ENCODE data around the gene IL3RA. TPM values are rescaled to one million over a fixed set of nuclear protein-coding genes. Genes with fewer than 3 reads are reported as not detected.
A peak's percentile ranks its signal among the peaks of the same experiment; 100 is the strongest.
"Not testable (repeated sequence)": the region's sequence is repeated elsewhere in the genome, so short reads cannot be mapped to it uniquely, and the experiment has no call there.

The IL3RA gene
- total and polyA plus RNA-seq, 5 donors from 2014 or later: 0.18 to 1.2 TPM; not detected in 3

DNA sequence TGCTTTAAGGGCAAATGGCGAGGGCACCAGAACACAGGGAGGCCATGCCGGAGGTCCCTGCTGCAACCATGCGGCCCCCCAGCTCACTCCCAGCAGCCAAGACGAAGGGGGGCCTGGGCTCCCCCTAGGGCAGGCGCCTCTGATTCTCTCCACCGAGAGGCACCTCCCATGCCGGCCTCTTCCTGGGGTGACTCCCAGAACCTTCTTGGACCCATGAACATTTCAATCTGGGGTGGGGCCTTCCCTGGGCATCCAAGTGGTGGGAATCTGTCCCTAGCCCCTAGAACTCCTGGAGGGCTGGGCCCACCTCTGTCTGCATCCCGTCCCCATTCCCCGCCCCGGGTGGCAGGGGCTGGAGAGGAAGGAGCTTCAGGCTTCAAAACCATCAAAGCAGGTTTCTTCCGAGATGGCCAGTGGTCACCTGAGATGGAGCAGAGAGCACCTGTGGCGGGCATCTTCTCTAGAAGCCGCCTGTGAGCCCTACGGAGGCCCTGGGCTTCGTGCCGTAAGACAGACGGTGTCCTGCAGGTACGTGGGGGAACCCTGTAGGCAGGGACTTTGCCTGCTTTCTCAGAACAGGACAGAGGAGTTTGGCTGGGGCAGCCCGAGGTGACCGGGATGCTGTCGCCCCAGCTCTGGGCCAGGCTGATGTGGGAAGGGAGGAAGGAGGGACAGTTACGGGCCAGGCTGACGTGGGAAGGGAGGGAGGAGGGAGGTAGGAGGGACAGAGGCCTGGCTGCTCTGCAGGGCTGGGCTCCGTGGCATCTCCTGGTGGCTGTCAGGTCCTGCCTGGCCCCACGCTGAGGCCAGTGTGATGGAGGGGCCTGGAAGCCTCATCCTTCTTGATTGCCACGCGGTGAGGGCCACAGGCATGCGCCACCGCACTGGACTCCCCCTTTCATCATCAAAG, 62.1 kb downstream of the IL3RA start:
- no peak overlapping the region for H3K4me3 Mint-ChIP-seq
- no peaks in the 10 kb centered on the region for H3K4me1 ChIP-seq (ENCODE audit: control insufficient read depth, insufficient read depth, low read length, poor library complexity, severe bottlenecking)
- peaks cover 8% of the 10 kb centered on the region for H3K36me3 ChIP-seq (ENCODE audit: control insufficient read depth, insufficient read depth, low read length)
- no peaks in the 10 kb centered on the region for H3K27me3 Mint-ChIP-seq
- H3K9me3 ChIP-seq (ENCODE audit: control insufficient read depth in 2 of 2, low read length in 2 of 2): no peaks in the 10 kb centered on the region
- DNase-seq: no peak
- no peaks in the 10 kb centered on the region for H3K27me3 ChIP-seq (ENCODE audit: control insufficient read depth, insufficient read depth, low read length)
- H3K27ac Mint-ChIP-seq: no peak overlapping the region
- H3K27ac ChIP-seq (ENCODE audit: insufficient read depth, low read length, poor library complexity, severe bottlenecking): no peak overlapping the region
- H3K9me3 Mint-ChIP-seq: no peaks in the 10 kb centered on the region
- peaks cover 2 to 20% (median 6%) of the 10 kb centered on the region in 4 donors for H3K4me1 Mint-ChIP-seq
- ATAC-seq (ENCODE audit: low read depth in 2 of 2): no peak
- no peak overlapping the region for H3K4me3 ChIP-seq (ENCODE audit: low read depth, low read length)
- peaks cover 11% of the 10 kb centered on the region for H3K36me3 Mint-ChIP-seq

DNA sequence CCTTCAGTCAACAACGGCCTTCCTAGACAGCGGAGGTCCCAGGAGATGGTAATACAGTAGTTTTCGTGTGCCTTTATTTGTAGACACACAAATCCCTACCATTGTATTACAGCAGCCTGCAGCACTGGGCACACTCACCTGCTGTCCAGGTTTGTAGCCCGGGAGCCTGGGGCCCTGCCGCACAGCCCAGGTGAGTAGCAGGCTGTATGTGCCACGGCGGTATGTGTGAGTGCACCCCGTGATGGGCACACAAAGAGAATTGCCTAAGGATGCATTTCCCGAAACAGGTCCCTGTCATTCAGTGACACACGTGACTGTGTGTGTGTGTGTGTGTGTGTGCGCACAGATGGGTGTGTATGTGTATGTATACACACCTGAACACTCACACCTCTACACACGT, 63.5 kb downstream of the IL3RA start:
- DNase-seq: no peak
- H3K36me3 Mint-ChIP-seq: peaks cover 11% of the 10 kb centered on the region
- no peaks in the 10 kb centered on the region for H3K9me3 ChIP-seq (ENCODE audit: control insufficient read depth in 2 of 2, low read length in 2 of 2)
- ATAC-seq (ENCODE audit: low read depth in 2 of 2): no peak
- no peak overlapping the region for H3K27ac Mint-ChIP-seq
- no peaks in the 10 kb centered on the region for H3K27me3 ChIP-seq (ENCODE audit: control insufficient read depth, insufficient read depth, low read length)
- peaks cover 21% of the 10 kb centered on the region for H3K36me3 ChIP-seq (ENCODE audit: control insufficient read depth, insufficient read depth, low read length)
- no peaks in the 10 kb centered on the region for H3K9me3 Mint-ChIP-seq
- no peak overlapping the region for H3K4me3 Mint-ChIP-seq
- H3K27me3 Mint-ChIP-seq: no peaks in the 10 kb centered on the region
- H3K4me3 ChIP-seq (ENCODE audit: low read depth, low read length): no peak overlapping the region
- H3K27ac ChIP-seq (ENCODE audit: insufficient read depth, low read length, poor library complexity, severe bottlenecking): no peak overlapping the region
- H3K4me1 ChIP-seq (ENCODE audit: control insufficient read depth, insufficient read depth, low read length, poor library complexity, severe bottlenecking): no peaks in the 10 kb centered on the region
- peaks cover 0 to 10% (median 4%) of the 10 kb centered on the region in 4 donors for H3K4me1 Mint-ChIP-seq

DNA sequence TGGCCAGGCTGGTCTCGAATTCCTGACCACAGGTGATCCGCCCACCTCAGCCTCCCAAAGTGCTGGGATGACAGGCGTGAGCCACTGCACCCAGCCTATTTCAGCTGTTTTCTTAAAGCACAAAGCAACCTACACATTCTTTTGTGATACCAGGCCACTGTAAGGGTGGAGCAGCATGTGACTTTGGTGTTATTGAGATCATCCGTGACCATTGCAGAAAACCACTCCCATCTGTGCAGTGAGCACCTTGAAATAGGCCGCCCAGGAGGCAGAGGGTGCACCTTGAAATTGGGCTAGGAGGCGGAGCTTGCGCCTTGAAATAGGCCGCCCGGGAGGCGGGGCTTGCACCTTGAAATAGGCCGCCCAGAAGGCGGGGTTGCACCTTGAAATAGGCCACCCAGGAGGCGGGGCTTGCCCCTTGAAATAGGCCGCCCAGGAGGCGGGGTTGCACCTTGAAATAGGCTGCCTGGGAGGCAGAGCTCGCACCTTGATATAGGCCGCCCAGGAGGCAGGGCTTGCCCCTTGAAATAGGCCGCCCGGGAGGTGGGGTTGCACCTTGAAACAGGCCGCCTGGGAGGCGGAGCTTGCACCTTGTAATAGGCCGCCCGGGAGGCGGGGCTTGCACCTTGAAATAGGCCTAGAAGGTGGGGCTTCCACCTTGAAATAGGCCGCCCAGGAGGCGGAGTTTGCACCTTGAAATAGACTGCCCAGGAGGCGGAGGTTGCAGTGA, 64.3 kb downstream of the IL3RA start:
- DNase-seq: no peak
- Mint-ChIP-seq H3K9me3 (no peaks in the 10 kb centered on the region), H3K27me3 (no peaks in the 10 kb centered on the region), H3K36me3 (peaks cover 4% of the 10 kb centered on the region), H3K4me1 (peaks cover 0 to 2% (median 1%) of the 10 kb centered on the region in 4 donors), H3K4me3 (no peak overlapping the region), H3K27ac (no peak overlapping the region)
- H3K36me3 ChIP-seq (ENCODE audit: control insufficient read depth, insufficient read depth, low read length): peaks cover 30% of the 10 kb centered on the region
- no peak overlapping the region for H3K27ac ChIP-seq (ENCODE audit: insufficient read depth, low read length, poor library complexity, severe bottlenecking)
- H3K4me3 ChIP-seq (ENCODE audit: low read depth, low read length): no peak overlapping the region
- no peaks in the 10 kb centered on the region for H3K9me3 ChIP-seq (ENCODE audit: control insufficient read depth in 2 of 2, low read length in 2 of 2)
- no peaks in the 10 kb centered on the region for H3K4me1 ChIP-seq (ENCODE audit: control insufficient read depth, insufficient read depth, low read length, poor library complexity, severe bottlenecking)
- ATAC-seq (ENCODE audit: low read depth in 2 of 2): no peak
- H3K27me3 ChIP-seq (ENCODE audit: control insufficient read depth, insufficient read depth, low read length): no peaks in the 10 kb centered on the region

DNA sequence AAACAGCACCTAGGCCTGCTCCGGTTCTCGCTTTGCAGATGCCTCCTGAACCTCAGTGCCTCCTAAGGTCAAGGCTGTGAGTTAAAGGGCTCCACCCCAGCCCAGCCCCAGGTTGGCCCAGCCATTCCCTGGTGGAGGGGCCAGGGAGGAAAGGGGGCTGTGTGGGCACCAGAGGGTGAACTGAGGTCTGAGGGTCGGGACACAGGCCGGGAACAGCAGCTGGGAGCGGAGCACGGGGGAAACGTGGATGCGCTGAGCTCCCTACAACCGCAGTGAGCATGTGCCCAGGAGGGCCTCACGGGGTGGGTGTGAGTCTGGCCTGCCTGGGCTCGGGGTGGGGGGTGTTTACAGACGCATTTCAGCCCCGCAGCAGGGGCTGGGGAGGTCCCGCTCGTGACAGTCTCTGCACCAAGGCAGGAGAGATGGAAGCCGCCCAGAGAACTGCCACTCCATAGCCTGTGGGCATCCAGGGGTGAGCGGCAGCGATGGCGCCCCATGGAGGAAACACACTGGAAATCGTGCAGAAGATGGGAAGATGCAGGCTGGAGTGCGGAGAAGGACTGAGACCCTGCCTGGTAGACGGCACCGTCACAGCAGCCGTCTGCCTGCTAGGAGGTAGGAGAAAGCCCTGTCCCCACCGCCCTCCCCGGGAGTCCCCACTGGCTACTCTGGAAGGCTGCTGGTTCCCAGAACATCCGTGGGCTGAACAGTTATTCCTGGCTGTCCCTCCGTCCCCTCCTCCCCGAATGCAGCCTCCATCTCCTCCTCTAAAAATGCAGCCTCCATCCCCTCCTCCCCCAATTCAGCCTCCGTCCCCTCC, 65.2 kb downstream of the IL3RA start:
- Histone ChIP-seq H3K27me3 (ENCODE audit: control insufficient read depth, insufficient read depth, low read length) (no peaks in the 10 kb centered on the region), H3K27ac (ENCODE audit: insufficient read depth, low read length, poor library complexity, severe bottlenecking) (no peak overlapping the region), H3K4me1 (ENCODE audit: control insufficient read depth, insufficient read depth, low read length, poor library complexity, severe bottlenecking) (no peaks in the 10 kb centered on the region), H3K9me3 (ENCODE audit: control insufficient read depth in 2 of 2, low read length in 2 of 2) (no peaks in the 10 kb centered on the region), H3K4me3 (ENCODE audit: low read depth, low read length) (no peak overlapping the region), H3K36me3 (ENCODE audit: control insufficient read depth, insufficient read depth, low read length) (peaks cover 37% of the 10 kb centered on the region)
- H3K36me3 Mint-ChIP-seq: no peaks in the 10 kb centered on the region
- H3K27ac Mint-ChIP-seq: peak overlapping the region in 1 of 3 donors; percentile 42
- H3K27me3 Mint-ChIP-seq: no peaks in the 10 kb centered on the region
- H3K9me3 Mint-ChIP-seq: no peaks in the 10 kb centered on the region
- no peaks in the 10 kb centered on the region for H3K4me1 Mint-ChIP-seq
- DNase-seq (no peak), ATAC-seq (ENCODE audit: low read depth in 2 of 2) (no peak)
- H3K4me3 Mint-ChIP-seq: no peak overlapping the region

DNA sequence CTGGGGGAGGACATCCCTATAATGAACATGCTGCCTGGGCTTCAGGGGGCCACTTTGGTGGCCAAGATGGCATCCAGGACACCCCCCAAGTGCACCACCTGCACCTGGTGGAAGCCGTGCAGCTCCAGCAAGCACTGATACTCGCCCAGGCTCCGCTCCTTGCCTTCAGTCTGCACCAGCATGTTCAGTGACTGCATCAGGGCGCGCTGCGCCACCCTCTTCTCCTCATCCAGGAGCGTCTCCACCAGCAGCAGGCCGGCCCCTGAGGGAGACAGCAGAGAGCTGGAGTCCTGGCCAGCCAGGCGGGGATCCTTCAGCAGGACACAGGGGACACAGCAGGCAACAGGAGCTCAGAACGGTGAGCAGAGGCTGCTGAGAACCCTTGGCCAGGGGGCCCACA, 66.6 kb downstream of the IL3RA start:
- H3K27me3 Mint-ChIP-seq: no peaks in the 10 kb centered on the region
- H3K27me3 ChIP-seq (ENCODE audit: control insufficient read depth, insufficient read depth, low read length): no peaks in the 10 kb centered on the region
- H3K27ac Mint-ChIP-seq: no peak overlapping the region
- H3K4me3 Mint-ChIP-seq: no peak overlapping the region
- H3K4me1 Mint-ChIP-seq: no peaks in the 10 kb centered on the region
- H3K9me3 Mint-ChIP-seq: no peaks in the 10 kb centered on the region
- DNase-seq: no peak
- H3K36me3 ChIP-seq (ENCODE audit: control insufficient read depth, insufficient read depth, low read length): peaks cover 49% of the 10 kb centered on the region
- H3K27ac ChIP-seq (ENCODE audit: insufficient read depth, low read length, poor library complexity, severe bottlenecking): no peak overlapping the region
- no peaks in the 10 kb centered on the region for H3K9me3 ChIP-seq (ENCODE audit: control insufficient read depth in 2 of 2, low read length in 2 of 2)
- no peak for ATAC-seq (ENCODE audit: low read depth in 2 of 2)
- no peak overlapping the region for H3K4me3 ChIP-seq (ENCODE audit: low read depth, low read length)
- no peaks in the 10 kb centered on the region for H3K36me3 Mint-ChIP-seq
- H3K4me1 ChIP-seq (ENCODE audit: control insufficient read depth, insufficient read depth, low read length, poor library complexity, severe bottlenecking): no peaks in the 10 kb centered on the region

DNA sequence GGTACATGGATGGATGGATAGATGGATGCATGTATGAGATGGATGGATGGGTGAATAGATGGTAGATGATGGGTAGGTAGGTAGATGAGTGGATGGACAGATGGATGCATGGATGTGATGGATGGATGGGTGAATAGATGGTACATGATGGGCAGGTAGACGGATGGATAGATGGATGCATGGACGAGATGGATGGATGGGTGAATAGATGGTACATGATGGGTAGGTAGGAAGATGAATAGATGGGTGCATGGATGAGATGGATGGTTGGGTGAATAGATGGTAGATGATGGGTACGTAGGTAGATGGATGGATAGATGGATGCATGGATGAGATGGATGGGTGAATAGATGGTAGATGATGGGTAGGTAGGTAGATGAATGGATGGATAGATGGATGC, 67.3 kb downstream of the IL3RA start:
- not testable (repeated sequence) for H3K9me3 ChIP-seq (ENCODE audit: control insufficient read depth in 2 of 2, low read length in 2 of 2); H3K9me3 Mint-ChIP-seq; H3K4me1 ChIP-seq (ENCODE audit: control insufficient read depth, insufficient read depth, low read length, poor library complexity, severe bottlenecking); H3K4me3 Mint-ChIP-seq; H3K27ac Mint-ChIP-seq; H3K36me3 Mint-ChIP-seq; DNase-seq; H3K4me1 Mint-ChIP-seq; H3K27me3 Mint-ChIP-seq; H3K27ac ChIP-seq (ENCODE audit: insufficient read depth, low read length, poor library complexity, severe bottlenecking); ATAC-seq (ENCODE audit: low read depth in 2 of 2); H3K27me3 ChIP-seq (ENCODE audit: control insufficient read depth, insufficient read depth, low read length); H3K4me3 ChIP-seq (ENCODE audit: low read depth, low read length)
- H3K36me3 ChIP-seq (ENCODE audit: control insufficient read depth, insufficient read depth, low read length): peaks cover 49% of the 10 kb centered on the region

DNA sequence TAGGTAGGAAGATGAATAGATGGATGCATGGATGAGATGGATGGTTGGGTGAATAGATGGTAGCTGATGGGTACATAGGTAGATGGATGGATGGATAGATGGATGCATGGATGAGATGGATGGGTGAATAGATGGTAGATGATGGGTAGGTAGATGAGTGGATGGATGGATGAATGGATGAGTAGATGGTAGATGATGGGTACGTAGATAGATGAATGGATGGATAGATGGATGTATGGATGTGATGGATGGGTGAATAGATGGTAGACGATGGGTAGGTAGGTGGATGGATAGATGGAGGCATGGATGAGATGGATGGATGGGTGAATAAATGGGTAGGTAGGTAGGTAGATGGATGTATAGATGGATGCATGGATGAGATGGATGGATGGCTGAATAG, 69.2 kb downstream of the IL3RA start:
- H3K4me1 Mint-ChIP-seq; H3K36me3 Mint-ChIP-seq; H3K4me3 ChIP-seq (ENCODE audit: low read depth, low read length); DNase-seq; H3K27me3 ChIP-seq (ENCODE audit: control insufficient read depth, insufficient read depth, low read length); H3K9me3 ChIP-seq (ENCODE audit: control insufficient read depth in 2 of 2, low read length in 2 of 2); H3K27ac Mint-ChIP-seq; H3K27ac ChIP-seq (ENCODE audit: insufficient read depth, low read length, poor library complexity, severe bottlenecking); H3K9me3 Mint-ChIP-seq; H3K27me3 Mint-ChIP-seq; H3K4me3 Mint-ChIP-seq; ATAC-seq (ENCODE audit: low read depth in 2 of 2); H3K4me1 ChIP-seq (ENCODE audit: control insufficient read depth, insufficient read depth, low read length, poor library complexity, severe bottlenecking): not testable (repeated sequence)
- peaks cover 49% of the 10 kb centered on the region for H3K36me3 ChIP-seq (ENCODE audit: control insufficient read depth, insufficient read depth, low read length)

Data from CD4-positive, CD25-positive, alpha-beta regulatory T cell (primary cell).